OCI-M2 (cell line): Measurements from ENCODE around the gene FHL3.

Source experiments
- DNase-seq: peaks from one replicate; lab custom pipeline; 2025; ENCODE audit not compliant: unreplicated experiment; lab: John Stamatoyannopoulos, UW

The FHL3 gene, protein sequence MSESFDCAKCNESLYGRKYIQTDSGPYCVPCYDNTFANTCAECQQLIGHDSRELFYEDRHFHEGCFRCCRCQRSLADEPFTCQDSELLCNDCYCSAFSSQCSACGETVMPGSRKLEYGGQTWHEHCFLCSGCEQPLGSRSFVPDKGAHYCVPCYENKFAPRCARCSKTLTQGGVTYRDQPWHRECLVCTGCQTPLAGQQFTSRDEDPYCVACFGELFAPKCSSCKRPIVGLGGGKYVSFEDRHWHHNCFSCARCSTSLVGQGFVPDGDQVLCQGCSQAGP

DNA sequence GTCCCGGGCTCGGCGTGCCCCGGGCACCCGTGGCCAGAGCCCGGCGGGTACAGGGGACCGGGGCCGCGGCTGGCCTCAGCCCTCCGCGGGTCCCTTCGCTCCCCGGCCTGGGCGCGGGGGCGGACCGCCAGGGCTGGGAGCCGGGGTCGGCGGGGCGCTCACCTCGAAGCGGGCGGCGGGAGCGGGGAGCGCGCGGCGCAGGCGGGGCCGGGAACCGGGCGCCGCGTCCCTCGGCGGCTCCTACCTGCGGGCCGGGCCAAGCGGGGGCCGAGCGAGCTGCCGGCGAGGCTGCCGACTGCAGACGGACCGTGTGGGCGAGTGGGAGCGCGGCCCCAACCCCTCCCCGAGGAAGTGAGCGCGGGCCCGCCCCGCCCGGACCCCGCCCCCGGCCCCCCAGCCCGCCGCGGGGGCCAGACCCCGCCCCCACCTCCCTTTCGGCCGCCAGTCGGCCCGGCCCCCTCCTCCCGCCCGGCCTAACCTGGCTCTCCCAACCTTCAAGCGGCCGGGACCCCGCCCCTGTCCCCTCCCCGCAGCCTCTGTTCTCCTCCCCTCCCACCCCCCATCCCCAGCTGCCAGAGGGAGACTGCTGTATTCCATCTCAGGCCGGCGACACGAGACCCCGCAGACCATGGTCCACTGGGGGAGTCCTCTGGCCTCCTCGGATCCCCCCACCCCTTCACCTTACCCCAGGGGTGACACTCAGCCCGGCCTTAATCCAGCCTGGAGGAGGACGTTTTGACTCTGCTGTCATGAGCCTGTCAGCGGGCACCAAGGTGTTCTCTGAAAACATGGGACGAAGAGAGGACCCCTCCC, at the start of gene FHL3:
FHL3 (minus strand) TSS at position 320 of the 813 bp plus-strand sequence. CDS start 6,102 bp downstream, outside the sequence.
- DNase-seq = no peak

DNA sequence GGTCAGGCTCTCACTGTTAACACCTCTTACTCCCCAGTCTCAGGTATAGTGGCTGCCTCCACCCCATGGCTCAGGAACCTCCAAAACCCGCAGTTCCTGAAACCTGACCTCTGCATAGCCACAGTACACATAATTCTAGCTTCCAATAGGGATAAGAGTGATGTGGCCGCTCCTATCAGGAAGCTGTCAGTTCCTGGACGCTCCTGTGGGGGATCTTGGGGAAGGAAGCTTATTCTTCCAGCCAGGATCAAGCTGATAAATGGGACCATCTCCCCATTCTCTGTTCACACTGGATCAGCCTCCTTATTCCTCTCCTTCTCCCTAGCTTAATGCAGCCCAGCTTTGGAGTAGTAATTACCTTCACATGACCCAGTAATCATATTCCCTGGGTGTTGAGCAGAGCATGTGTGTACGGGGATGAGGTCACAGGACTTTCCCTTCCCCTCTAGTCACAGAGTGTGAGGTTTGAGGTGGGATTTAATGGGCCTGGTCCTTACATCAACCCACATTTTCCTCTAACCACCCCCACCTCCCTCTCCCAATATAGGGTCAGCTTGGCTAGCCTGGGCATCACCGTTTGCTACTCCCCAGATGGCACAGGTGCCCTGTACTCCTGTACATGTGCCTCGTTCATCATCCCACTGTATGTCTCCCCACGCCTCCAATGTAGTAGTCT, 48.2 kb upstream of the FHL3 start:
- no peak for DNase-seq

DNA sequence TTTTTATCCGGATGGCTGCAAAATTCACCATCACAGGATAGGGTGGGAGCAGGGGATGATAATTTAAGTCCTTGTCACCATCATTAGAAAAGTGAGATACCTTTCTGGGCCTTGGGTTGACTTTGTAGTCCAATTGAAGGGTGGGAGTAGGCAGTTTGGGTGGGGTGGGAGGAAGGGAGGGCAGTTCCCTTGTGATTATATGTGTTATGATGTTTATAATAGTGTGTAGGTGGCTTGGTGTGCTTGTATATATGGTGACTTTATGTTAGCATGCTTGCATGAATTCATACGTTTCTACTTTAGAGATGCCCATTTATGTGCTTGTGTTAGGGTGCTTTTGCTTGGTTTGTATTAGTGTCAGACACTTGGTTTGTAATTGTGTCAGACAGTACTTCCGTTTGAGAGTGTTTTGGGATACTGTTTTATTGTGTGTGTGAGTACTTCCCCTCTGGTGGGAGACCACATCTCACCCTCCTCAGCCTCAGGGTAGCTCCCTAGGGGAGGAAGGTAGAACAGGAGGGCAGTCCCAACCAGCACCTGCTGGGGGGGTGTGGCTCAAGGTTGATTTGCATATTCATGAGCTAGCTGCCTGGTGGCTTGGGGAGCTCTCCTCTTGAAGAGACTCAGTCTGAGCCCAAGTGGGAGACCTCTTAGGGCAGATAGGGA, 47.6 kb upstream of the FHL3 start:
- DNase-seq = no peak

DNA sequence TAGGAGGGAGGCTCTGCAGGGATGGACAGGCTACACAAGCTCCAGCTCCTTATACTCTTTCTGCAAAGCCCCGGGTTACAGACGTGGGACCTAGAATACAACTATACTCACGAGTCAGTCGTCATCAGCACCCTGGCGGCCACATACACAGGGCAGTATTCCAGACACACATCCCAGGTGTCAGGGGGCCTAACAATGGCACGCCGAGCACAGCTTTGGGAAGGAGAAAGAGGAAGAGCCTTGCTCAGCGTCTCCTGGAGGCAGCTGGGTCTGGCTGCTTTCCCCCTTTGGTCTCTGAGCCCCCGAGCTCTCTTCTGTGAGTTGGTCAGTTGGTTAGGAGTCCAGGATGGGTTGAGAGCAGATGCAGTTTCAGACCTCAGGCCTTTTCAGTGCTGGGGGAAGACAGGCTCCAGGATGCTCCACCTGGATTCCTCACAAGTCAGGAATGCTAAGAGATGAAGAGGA, 45.8 kb upstream of the FHL3 start:
- DNase-seq = no peak

DNA sequence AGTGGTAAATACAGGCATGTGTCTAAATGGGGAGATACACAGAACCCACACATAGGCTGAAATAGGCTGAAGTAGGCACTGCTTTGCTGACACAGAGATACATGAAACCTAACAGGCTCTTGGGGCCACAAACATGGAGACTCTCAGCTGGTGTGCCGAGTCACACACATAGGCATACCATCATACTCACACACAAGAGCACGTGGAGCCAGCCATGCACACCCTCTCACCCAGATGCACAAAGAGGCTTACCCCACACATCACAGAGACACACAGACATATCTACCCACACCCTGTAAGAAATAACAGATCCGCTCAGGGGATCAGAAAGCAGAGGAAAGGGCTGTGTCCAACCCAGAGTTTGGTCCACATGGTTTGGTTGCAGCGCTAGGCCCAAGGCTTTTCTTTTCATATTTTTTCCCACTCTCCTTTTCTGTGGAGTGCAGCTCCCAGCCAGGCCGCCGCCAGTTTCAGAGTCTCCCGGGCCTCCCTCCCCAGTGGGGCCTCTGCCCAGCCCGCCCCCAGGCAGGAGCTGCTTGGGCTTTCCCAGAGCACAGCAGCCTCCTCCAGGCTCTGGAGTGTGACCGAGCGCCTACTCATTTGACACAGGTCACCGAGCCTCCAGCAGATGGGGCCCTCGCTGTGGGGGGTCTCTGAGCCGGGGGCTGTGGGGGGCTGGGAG, 45.2 kb upstream of the FHL3 start:
- no peak for DNase-seq

DNA sequence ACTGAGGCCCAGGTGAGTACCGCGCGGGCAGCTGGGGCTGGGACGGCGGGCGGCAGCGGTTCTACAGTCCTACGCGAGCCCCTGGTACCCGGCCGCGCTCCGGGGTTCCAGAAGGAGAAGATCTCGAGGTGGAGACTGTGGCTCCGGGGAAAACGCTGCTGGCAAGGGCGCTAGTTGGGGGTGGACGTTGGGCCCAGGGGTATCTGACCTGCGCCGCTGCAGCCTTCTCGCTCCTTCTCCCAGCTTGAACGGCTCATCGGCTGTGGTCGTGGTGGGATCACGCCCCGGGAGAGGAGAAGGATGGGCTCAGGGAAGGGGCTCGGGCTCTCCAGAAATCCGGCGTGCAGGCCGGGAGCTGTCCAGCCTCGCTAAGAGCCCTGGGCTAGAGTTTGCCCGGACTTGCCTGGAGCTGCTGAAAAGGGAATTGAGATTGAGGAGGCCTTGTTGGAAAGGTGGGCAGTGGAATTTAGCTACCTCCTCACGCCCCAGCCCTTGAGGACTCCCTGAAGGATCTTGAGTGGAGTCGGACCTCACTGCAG, 42.4 kb upstream of the FHL3 start:
- no peak for DNase-seq

DNA sequence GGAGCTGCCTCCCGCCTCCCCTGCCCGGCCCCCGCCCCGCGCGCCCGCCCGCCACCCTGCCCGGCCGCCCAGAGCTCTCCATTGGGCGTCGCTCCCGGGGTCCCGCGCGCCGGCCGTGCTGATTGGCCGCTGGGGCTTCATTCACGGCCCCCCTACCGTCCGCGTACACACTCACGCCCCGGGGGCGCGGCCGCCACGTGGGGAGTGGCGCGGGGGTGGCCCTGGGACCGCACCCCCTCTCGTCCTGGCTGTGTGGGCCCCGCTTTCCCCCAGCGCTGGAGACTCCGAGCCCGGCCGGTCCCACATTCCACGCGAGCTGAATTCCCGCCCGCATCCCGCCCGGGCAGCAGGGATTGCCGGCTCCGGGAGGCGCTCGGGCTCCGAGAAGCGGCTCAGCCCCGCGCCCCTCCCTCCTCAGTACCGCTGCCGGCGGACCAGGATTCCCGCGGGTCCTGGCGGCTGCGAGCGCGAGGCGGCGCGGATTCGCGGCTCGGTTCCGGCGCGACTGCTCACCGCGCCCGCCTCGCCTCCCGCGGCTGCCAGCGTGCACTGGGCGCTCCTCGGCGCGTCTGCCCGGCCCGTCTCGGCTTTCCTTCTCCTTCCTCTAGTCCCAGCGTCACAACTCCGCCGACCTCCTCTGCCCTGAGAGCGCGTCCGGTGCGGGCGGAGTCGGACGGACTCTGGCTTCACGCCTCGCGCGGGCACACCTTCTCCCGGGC, 41.7 kb upstream of the FHL3 start:
- DNase-seq = no peak

DNA sequence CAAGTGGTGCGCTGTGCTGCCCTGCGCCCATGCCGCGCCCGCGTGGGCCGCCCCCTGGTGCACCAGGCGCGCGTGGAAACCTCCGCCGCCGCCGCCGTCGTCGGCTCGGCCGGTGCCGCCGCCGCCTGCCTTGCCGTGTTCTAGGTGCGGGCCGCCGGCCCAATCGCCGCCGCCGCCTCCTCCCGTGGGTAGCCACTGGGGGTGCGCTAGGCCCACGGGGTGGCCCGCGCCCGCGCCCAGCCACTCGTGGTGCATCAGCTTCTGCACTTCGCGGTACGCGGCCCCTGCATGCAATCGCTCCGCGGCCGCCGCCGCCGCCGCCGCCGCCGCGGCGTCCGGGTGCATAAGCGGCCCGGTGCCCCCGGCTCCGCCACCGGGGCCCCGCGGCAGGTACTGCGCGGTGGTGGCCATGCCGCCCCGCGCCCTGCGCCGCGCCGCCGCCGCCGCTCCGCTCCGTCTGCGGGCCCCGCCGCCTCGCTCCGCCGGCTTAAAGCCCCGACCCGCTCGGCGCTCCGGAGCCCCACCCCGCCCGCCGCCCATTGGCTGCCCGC, 41.1 kb upstream of the FHL3 start, which contains the start of gene POU3F1:
POU3F1 (minus strand) TSS at position 461 of the 551 bp plus-strand sequence; CDS start at position 411, 50 bp downstream.
- DNase-seq = no peak

DNA sequence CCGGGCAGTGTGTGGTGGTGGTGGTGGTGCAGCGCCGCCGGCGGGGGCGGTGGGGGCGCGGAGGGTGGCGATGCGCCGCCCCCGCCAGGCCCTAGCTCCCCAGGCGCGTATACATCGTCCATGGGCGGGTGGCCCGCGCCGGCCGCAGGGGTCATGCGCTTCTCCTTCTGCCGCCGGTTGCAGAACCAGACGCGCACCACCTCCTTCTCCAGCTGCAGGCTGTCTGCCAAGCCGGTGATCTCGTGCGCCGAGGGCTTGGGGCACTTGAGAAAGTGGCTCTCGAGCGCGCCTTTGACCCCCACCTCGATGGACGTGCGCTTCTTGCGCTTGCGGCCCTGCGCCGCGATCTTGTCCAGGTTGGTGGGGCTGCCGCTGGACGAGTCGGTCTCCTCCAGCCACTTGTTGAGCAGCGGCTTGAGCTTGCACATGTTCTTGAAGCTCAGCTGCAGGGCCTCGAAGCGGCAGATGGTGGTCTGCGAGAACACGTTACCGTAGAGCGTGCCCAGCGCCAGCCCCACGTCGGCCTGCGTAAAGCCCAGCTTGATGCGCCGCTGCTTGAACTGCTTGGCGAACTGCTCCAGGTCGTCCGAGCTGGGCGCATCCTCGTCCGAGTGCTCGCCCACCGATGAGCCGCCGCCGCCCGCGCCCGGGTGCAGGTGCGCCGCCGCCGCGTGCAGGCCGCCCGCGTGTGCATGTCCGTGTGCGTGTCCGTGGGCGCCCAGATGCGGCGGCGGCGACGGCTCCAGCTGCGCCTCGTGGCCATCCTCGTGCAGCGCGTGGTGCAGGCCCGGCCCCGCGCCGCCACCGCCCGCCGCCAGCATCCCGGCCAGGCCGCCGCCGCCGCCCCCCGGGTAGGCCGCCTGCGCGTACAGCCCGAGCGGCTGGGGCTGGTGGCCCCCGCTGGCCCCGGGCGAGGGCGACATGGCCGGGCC, 40.4 kb upstream of the FHL3 start:
- DNase-seq = no peak

DNA sequence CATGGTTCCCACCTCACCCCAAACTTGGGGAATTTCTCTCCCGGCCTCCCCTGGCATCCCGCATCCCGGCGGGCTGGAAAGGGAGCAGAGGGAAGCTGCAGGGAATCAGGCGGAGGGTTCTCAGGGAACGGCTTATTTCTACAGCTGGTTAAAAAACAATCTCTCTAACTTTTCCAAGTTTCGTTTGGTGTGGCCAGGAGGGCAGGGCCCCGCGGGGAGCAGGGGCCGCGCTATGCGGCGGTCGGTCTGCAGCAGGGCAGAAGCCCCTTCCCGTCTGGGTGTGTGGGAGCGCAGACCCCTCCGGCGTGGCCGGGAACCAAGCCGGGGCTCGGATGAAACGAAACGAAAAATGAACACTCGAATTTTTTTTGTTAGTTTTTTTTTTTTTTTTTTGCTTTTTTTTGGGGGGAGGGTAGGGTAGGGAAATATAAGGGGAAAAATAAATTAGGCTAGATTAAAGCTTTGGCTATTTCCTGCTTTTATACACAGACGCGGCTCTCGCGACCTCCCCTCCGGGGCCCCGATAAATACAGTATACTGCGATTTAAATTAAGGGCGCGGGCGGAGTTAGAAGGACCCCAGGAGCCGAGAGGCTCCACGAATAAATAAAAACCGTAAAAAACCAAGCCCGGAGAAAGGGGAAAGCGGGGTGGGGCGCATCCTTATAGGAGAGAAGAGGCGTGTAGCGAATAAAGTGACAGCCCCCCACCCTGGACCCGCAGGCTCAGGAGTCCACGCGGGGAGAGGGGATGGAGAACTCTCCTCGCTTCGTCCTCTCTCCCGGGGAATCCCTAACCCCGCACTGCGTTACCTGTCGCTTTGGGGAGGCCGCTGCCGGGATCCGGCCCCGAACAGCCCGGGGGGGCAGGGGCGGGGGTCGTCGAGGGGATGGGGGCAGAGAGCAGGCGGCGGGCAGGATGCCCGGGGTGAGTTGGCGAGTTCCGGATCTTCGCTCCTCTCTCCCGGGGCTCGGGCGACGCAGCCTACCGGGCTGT, 39.2 kb upstream of the FHL3 start:
- DNase-seq = no peak

DNA sequence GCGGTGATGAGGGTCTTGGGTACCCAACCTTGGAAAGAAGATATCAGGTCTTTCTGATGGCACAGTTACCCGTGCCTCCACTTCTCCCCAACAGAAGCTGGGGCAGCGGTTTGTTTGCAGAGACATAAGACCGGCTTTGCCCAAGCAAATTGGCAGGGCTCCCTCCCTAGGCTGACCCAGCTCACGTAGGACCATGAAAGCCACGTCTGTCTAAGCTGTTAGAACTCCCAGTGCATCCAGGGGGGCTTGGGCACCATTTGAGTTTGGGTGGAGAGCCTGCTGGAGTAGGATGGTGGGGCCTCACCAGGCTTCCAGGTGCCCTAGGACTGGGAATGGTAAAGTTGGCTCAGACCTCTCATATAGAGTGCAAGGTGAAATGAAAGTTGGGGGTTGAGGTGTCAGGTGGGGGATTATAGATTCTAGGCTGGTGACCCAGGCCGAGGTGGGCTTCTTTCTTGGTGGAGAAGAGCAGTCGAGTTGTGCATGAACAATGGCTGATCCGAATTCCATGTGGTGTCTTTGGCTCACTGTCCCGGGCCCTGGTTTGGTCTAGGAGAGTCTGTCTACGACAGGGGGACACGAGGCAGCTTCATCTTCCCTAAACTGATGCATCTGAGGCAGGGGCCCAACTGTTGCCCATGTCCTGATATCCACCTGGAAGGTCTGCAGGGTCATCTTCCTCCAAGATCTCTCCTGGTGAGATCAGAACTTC, 37.9 kb upstream of the FHL3 start:
- no peak for DNase-seq

DNA sequence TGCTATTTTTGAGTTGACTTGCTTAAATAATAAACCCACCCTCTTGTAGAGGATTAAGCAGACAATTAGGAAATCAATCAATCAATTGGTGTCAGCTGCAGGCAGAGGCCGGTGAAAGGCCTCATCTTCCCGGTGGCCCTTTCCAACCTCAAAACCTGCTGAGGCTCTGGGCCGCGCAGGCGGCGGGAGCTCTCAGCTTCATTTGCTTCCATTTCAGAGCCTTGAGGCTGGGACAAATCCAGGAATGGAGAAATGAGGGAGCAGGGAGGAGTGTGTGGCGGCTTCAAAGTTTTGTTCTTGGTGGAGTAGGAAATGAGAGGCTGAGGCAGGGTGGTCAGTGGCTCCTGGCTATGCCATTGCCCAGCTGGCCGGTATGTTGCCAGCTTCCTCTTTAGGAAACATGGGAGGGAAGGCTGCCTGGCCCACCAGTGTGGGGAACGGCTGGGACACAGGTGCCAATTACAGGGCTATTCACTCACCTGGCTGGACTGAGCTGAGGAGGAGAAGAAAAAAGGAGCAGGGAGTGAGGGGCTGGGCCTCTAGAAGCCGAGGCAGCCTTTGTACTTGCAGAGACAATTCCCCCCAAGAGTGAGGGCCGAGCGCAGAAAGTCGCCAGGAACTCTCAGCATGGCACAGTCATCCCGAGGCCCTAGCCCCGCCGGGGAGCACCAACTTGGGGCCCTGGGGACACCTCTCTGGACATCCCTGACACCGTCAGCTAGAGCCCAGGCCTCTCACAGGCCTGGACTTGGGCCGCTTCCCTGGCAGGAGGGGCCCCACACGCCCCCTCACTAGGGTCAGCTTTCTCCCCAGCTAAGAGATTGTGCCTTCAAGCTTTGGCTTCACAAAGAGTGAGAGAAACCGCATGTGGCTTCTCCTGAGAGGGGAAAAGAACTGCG, 36.9 kb upstream of the FHL3 start:
- no peak for DNase-seq

DNA sequence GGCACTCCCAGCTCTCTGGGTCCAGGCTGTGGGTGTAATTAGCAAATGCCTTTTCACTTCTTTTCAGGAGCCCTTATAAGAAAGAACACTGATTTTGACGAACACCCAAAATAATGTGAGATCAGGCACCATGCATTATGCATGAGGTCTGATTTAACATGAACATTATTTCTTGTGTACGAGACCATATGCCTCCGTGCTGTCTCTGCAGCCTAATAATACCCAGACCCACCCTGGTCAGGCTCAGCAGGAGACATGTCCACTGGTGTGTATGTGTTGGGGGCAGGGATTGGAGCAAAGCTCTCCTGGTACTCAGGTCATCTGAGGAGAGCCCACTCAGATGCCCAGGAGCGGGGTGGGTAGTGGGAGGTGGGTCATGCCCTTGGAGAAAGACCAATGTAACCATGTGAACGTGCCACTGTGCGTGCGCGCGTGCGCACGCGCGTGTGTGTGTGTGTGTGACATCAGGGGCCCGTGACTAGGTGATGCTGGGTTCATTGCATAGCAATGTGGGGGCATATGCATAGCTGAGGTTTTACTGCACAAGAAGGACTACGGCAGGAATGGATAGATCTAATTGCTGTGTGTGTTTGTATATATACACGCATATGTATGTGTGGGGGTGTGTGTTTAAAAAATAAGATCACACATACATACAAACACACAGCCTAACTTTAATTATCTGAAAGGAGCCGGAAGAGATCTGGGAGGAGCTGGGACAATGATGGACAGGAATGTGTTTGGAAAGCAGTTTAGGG, 34.2 kb upstream of the FHL3 start:
- DNase-seq = no peak

DNA sequence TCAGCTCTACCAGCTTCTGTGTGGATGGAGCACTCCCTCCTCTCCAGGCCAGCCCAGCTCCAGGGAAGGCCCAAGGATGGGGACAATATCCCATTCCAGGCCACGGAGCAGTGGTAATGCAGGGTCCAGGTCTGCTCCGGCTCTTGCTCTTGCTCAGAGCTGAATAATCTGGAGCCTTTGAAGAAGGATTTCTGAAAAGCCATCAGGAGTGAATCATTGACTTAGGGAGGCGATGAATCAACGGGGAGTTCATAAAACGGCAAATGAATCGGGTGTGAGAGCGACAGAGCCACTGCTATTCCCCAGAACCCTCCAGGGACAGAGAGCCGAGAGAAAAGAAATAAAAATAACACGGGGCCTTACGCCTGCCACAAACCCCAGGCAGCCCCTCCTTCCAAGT, 33.5 kb upstream of the FHL3 start:
- no peak for DNase-seq
